PC-3 (cell line): ENCODE results near the gene MRTFA. TPM values are rescaled to one million over a fixed set of nuclear protein-coding genes. Genes with fewer than 3 reads are reported as not detected.

Experiments used
- ATAC-seq: fragments of 200-7000 bp; cut with Tn5 transposase; 2 replicates; pipeline ENCODE4 v1.9.1; 2020; ENCODE audit warnings: mild to moderate bottlenecking, moderate library complexity
- BruUV-seq: library from RNA; stranded (reverse); fragments of 400-500 nt; replicated peaks from 2 replicates; lab custom pipeline; 2021; lab: Mats Ljungman, UMichigan
- CTCF ChIA-PET: fragments of 300-600 bp; sonication (Branson Sonifier 250); formaldehyde crosslinking; loops from one replicate; lab custom pipeline; 2022; ENCODE audit warnings: antibody characterized with exemption; lab: Charles Lee
- POLR2A ChIA-PET: fragments of 300-600 bp; sonication (Branson Sonifier 250); formaldehyde crosslinking; loops from one replicate; lab custom pipeline; 2022; ENCODE audit warnings: antibody characterized with exemption; ENCODE audit not compliant: unreplicated experiment; lab: Charles Lee
- DNase-seq: peaks from one replicate; pipeline ENCODE4 v3.0.0-alpha.2; 2015
- H2AFZ ChIP-seq: fragments of 300-600 bp; sonication (generic); 2 replicates; pipeline ENCODE4 v1.6.0; 2016; ENCODE audit warnings: antibody characterized with exemption, low read length
- H3F3A ChIP-seq: fragments of 300-600 bp; sonication (generic); one replicate; pipeline ENCODE4 v1.6.0; 2017; ENCODE audit warnings: antibody characterized with exemption, low read length, control low read depth, mild to moderate bottlenecking; ENCODE audit not compliant: unreplicated experiment
- H3K27ac ChIP-seq: fragments of 300-600 bp; sonication (generic); 2 replicates; pipeline ENCODE4 v1.5.1; 2016; ENCODE audit warnings: mild to moderate bottlenecking, low read length
- H3K27me3 ChIP-seq: fragments of 300-600 bp; sonication (generic); 2 replicates; pipeline ENCODE4 v1.6.1; 2016; ENCODE audit warnings: low read length, mixed read lengths
- H3K36me3 ChIP-seq: fragments of 300-600 bp; sonication (generic); 2 replicates; pipeline ENCODE4 v1.6.1; 2016; ENCODE audit warnings: low read depth, mixed run types, low read length, mixed read lengths
- H3K4me1 ChIP-seq: fragments of 300-600 bp; sonication (generic); 2 replicates; pipeline ENCODE4 v1.5.1; 2016; ENCODE audit warnings: low read length; ENCODE audit not compliant: insufficient read depth
- H3K4me2 ChIP-seq: fragments of 300-600 bp; sonication (generic); 2 replicates; pipeline ENCODE4 v1.6.0; 2016; ENCODE audit warnings: low read length
- H3K4me3 ChIP-seq: fragments of 300-600 bp; sonication (generic); 2 replicates; pipeline ENCODE4 v1.5.1; 2016; ENCODE audit warnings: mild to moderate bottlenecking, low read length, mixed read lengths
- H3K79me2 ChIP-seq: fragments of 300-600 bp; sonication (generic); 2 replicates; pipeline ENCODE4 v1.6.1; 2017; ENCODE audit warnings: low read length, mixed read lengths
- H3K9ac ChIP-seq: fragments of 300-600 bp; sonication (generic); 2 replicates; pipeline ENCODE4 v1.6.0; 2016; ENCODE audit warnings: mild to moderate bottlenecking, low read length
- H3K9me2 ChIP-seq: fragments of 300-600 bp; sonication (generic); replicated peaks from 2 replicates; pipeline ENCODE4 v1.6.1; 2016; ENCODE audit warnings: mixed run types, low read length, mixed read lengths
- H3K9me3 ChIP-seq: fragments of 300-600 bp; sonication (generic); 2 replicates; pipeline ENCODE4 v1.6.1; 2016; ENCODE audit warnings: low read length, mixed read lengths
- H4K20me1 ChIP-seq: fragments of 300-600 bp; sonication (generic); 2 replicates; pipeline ENCODE4 v1.6.1; 2016; ENCODE audit warnings: low read length, mixed read lengths
- CTCF ChIP-seq: fragments of 300-600 bp; sonication (generic); conservative IDR thresholded peaks from 2 replicates; pipeline ENCODE4 v1.5.1; 2017; ENCODE audit warnings: antibody characterized with exemption, low read depth, mild to moderate bottlenecking, low read length
- EZH2 ChIP-seq: fragments of 300-600 bp; sonication (generic); IDR thresholded peaks from one replicate; pipeline ENCODE4 v1.6.1; 2017; ENCODE audit warnings: antibody characterized with exemption, mild to moderate bottlenecking, low read length; ENCODE audit not compliant: unreplicated experiment
- EZH2phosphoT487 ChIP-seq: fragments of 300-600 bp; sonication (generic); IDR thresholded peaks from 2 replicates; pipeline ENCODE4 v1.6.1; 2018; ENCODE audit warnings: mild to moderate bottlenecking, antibody characterized with exemption, low read length, borderline replicate concordance
- intact Hi-C: fragments of 100-400 bp; cut with micrococcal nuclease; formaldehyde crosslinking; loops from 2 replicates; pipeline ENCODE4 v1.9.0; 2023
- total RNA-seq: library from RNA; depleted of rRNA; stranded (reverse); fragments of >200 nt; gene quantifications from 2 replicates; pipeline ENCODE4 v1.2.3, GENCODE V29; 2014

MRTFA gene
- total RNA-seq, 1 experiment from 2014 or later, result 32.6 TPM

DNA sequence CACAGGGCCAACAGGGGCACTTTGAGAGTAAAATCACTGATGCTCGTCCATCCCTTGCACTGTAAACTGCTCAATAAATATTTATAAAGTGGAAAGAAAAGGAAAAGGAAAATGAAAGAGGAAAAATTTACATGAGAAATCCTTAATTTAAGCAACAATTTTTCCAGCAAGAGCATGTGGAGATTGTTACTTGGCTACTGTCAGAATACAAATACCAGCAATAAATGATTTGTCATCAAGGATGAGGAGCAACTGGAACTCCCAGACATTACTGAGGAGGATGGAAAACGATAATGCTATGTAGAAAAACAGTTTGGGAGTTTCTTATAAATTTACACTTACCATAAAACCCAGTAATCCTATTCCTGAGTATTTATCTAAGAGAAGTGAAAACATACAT is 143.1 kb downstream of the MRTFA start:
- Histone ChIP-seq H4K20me1 (no peaks in the 10 kb centered on the region), H3F3A (no peaks in the 10 kb centered on the region), H3K9me3 (no peaks in the 10 kb centered on the region), H3K4me1 (peaks cover 15% of the 10 kb centered on the region), H3K9ac (no peak overlapping the region), H3K4me2 (no peak overlapping the region), H3K27me3 (no peaks in the 10 kb centered on the region), H3K9me2 (no peaks in the 10 kb centered on the region), H3K4me3 (no peak overlapping the region), H3K27ac (no peak overlapping the region), H2AFZ (no peak overlapping the region), H3K36me3 (no peaks in the 10 kb centered on the region), H3K79me2 (peaks cover 39% of the 10 kb centered on the region)
- intact Hi-C loops, result no loop called here
- ChIA-PET POLR2A (no interaction called here), CTCF (no interaction called here)
- TF ChIP-seq EZH2phosphoT487 (no peak), CTCF (no peak), EZH2 (no peak)
- ATAC-seq (no peak), DNase-seq (no peak)
- BruUV-seq, result no TSS peak

DNA sequence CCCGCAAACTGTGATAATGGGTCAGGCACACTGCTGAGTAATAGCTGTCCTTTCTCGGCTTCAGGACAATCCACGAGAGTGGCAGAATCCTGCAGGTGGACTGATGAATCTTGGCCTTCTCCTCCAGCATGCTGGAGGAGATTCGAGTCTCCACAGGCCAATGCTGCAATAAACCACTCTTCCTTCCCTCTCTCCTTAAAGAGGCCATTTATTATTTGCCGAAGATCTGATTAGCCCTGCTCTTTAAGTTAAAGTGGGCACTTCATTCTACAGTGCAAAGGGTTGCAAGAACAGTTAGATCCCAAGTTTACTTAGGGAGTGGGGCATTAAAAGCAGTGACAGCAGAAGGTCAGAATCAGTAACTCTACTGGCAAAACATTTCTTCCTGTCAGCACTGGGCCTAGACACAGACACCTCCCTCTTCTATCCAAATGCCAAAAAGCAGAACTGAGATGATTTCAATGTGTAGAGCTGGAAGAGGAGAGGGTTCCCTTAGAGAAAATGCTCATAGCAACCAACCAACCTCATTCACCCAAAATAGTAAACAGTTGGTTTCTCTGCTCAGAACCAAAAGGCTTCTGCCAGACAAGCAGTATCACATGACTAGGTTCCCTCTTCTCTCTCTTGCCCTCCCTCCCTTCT is 144.4 kb downstream of the MRTFA start:
- intact Hi-C loops, result no loop called here
- no peaks in the 10 kb centered on the region; the same call in 1 of the 2 replicates for H3K36me3 ChIP-seq
- H3K9me2 ChIP-seq, result no peaks in the 10 kb centered on the region
- DNase-seq (no peak), ATAC-seq (no peak)
- peaks cover 35% of the 10 kb centered on the region for H3K79me2 ChIP-seq
- TF ChIP-seq EZH2phosphoT487, result no peak
- TF ChIP-seq EZH2, result no peak
- TF ChIP-seq CTCF, result no peak
- no TSS peak for BruUV-seq
- H3F3A ChIP-seq, result no peaks in the 10 kb centered on the region
- no peak overlapping the region for H3K9ac ChIP-seq
- no peaks in the 10 kb centered on the region for H3K9me3 ChIP-seq
- H3K4me2 ChIP-seq, result no peak overlapping the region
- peaks cover 6% of the 10 kb centered on the region for H3K4me1 ChIP-seq
- ChIA-PET POLR2A (no interaction called here), CTCF (no interaction called here)
- no peak overlapping the region for H3K4me3 ChIP-seq
- H3K27ac ChIP-seq, result no peak overlapping the region
- no peaks in the 10 kb centered on the region for H4K20me1 ChIP-seq
- H3K27me3 ChIP-seq, result no peaks in the 10 kb centered on the region
- no peak overlapping the region for H2AFZ ChIP-seq

- BruUV-seq, result no TSS peak
- no peaks in the 10 kb centered on the region for H3K9me2 ChIP-seq
- DNase-seq (peak; percentile 41), ATAC-seq (peak; percentile 48; the same call in 1 of the 2 replicates)
- H3K9me3 ChIP-seq, result no peaks in the 10 kb centered on the region
- H3F3A ChIP-seq, result no peaks in the 10 kb centered on the region
- H4K20me1 ChIP-seq, result no peaks in the 10 kb centered on the region
- H3K9ac ChIP-seq, result no peak overlapping the region
- H3K4me3 ChIP-seq, result no peak overlapping the region
- no peaks in the 10 kb centered on the region; the same call in 1 of the 2 replicates for H3K4me1 ChIP-seq
- TF ChIP-seq CTCF, result peak; percentile 81
- TF ChIP-seq EZH2, result no peak
- no peak for TF ChIP-seq EZH2phosphoT487
- no peaks in the 10 kb centered on the region for H3K27me3 ChIP-seq
- H3K27ac ChIP-seq, result no peak overlapping the region
- peaks cover 22% of the 10 kb centered on the region for H3K79me2 ChIP-seq
- no peak overlapping the region for H3K4me2 ChIP-seq
- ChIA-PET CTCF (no interaction called here), POLR2A (no interaction called here)
- intact Hi-C loops, result loop anchor here (1.0 to 2.0 kb wide), 2 partner anchors 51 to 159 kb away; no protein-coding TSS in a partner anchor
- H2AFZ ChIP-seq, result no peak overlapping the region
- H3K36me3 ChIP-seq, result no peaks in the 10 kb centered on the region; the same call in 1 of the 2 replicates
These were observed 148.8 kb downstream of the MRTFA start for GRCh38 chr22:40487663-40488249.
